Esophagus squamous epithelium (tissue), 5 donors: ENCODE results near the gene LTBP2. TPM values are rescaled to one million over a fixed set of nuclear protein-coding genes. Genes with fewer than 3 reads are reported as not detected.

Experiments used
- DNase-seq: peaks from one replicate; lab custom pipeline; 2025; lab: John Stamatoyannopoulos, UW
- H3K27ac ChIP-seq, 4 donors: fragments of 200-600 bp; sonication (generic); one replicate each; pipeline ENCODE4 v1.5.1; 2016 to 2019; ENCODE audit warnings: mild to moderate bottlenecking in 1 of 4
- H3K27me3 ChIP-seq, 4 donors: fragments of 200-600 bp; sonication (generic); 1 replicate in 3 of 4; 2 replicates in 1 of 4; pipeline versions ENCODE4 v1.5.1 to v1.6.0; 2017 to 2021; ENCODE audit warnings: antibody characterized with exemption in 1 of 4
- H3K36me3 ChIP-seq, 3 donors: fragments of 200-600 bp; sonication (generic); one replicate each; pipeline ENCODE4 v1.5.1; 2016 to 2019
- H3K4me1 ChIP-seq, 3 donors: fragments of 200-600 bp; sonication (generic); one replicate each; pipeline ENCODE4 v1.5.1; 2017 to 2019
- H3K4me3 ChIP-seq, 4 donors: fragments of 200-600 bp; sonication (generic); 1 replicate in 3 of 4; 2 replicates in 1 of 4; pipeline ENCODE4 v1.5.1; 2016 to 2019; ENCODE audit warnings: mild to moderate bottlenecking in 2 of 4, moderate library complexity in 1 of 4
- H3K9me3 ChIP-seq, 3 donors: fragments of 200-600 bp; sonication (generic); one replicate each; pipeline ENCODE4 v1.5.1; 2016 to 2019
- CTCF ChIP-seq, 6 experiments: fragments of 450-650 bp in 4 of 6; fragments of 200-600 bp in 2 of 6; sonication (generic) in 2 of 6; IDR thresholded peaks; one replicate each; pipeline ENCODE4 v1.5.1; 2016 to 2019; ENCODE audit warnings: antibody characterized with exemption in 6 of 6, mild to moderate bottlenecking in 4 of 6, moderate library complexity in 4 of 6
- POLR2A ChIP-seq, 4 donors: fragments of 450-650 bp; IDR thresholded peaks; one replicate each; pipeline ENCODE4 v1.6.1; 2017; ENCODE audit warnings: antibody characterized with exemption in 4 of 4, mild to moderate bottlenecking in 4 of 4, moderate library complexity in 3 of 4
- WGBS, 2 donors: methylation state at CpG; one replicate each; pipeline ENCODE4 v1.1.5; 2018; 5-methylcytosine and 5-hydroxymethylcytosine counted together
- intact Hi-C: fragments of 100-400 bp; cut with DNase I; formaldehyde crosslinking; loops from one replicate; pipeline ENCODE4 v1.15.0; 2022
- total RNA-seq, 4 donors: library from RNA; depleted of rRNA; stranded (reverse); fragments of >200 nt; gene quantifications; one replicate each; pipeline ENCODE4 v1.1.0, GENCODE V29; 2016
- donor health status: DM: yes; HTN: yes; CAD: no.

LTBP2 gene
- total RNA-seq, 4 donors from 2014 or later = 10.3 to 41.6 (median 17.0) TPM

GRCh38 chr14:74641601-74642391, 29.8 kb upstream of the LTBP2 start:
- 84 to 93% methylated on average over 8 to 11 of the region's 12 CpGs for WGBS, 2 donors
- Histone ChIP-seq H3K4me3 (no peak overlapping the region), H3K27ac (peak overlapping the region in 1 of 4 donors; percentile 27), H3K36me3 (no peaks in the 10 kb centered on the region), H3K9me3 (no peaks in the 10 kb centered on the region), H3K4me1 (peaks cover 0 to 41% (median 23%) of the 10 kb centered on the region in 3 donors), H3K27me3 (peaks cover 0 to 11% (median 0%) of the 10 kb centered on the region in 4 donors)
- intact Hi-C loops = no loop called here
- no peak for TF ChIP-seq CTCF (IDR thresholded peaks at IDR 0.05)
- TF ChIP-seq POLR2A (IDR thresholded peaks at IDR 0.05) = no peak
- DNase-seq = no peak

- intact Hi-C loops = no loop called here
- DNase-seq = no peak
- Histone ChIP-seq H3K27ac (peak overlapping the region in 3 of 4 donors; percentile 0 to 50 (median 33)), H3K27me3 (peaks cover 0 to 11% (median 0%) of the 10 kb centered on the region in 4 donors), H3K4me3 (no peak overlapping the region), H3K4me1 (peaks cover 0 to 32% (median 14%) of the 10 kb centered on the region in 3 donors), H3K9me3 (no peaks in the 10 kb centered on the region), H3K36me3 (no peaks in the 10 kb centered on the region)
- TF ChIP-seq POLR2A (IDR thresholded peaks at IDR 0.05) (no peak), CTCF (IDR thresholded peaks at IDR 0.05) (no peak)
- WGBS, 2 donors = 75% methylated on average over 1 of the region's 1 CpG
These were observed 26.9 kb upstream of the LTBP2 start for GRCh38 chr14:74638966-74639365.

GRCh38 chr14:74638066-74638465, 26.0 kb upstream of the LTBP2 start:
- H3K27me3 ChIP-seq = peaks cover 0 to 11% (median 0%) of the 10 kb centered on the region in 4 donors
- TF ChIP-seq CTCF (IDR thresholded peaks at IDR 0.05) = no peak
- TF ChIP-seq POLR2A (IDR thresholded peaks at IDR 0.05) = no peak
- intact Hi-C loops = no loop called here
- H3K4me1 ChIP-seq = peaks cover 0 to 32% (median 14%) of the 10 kb centered on the region in 3 donors
- 53 to 66% methylated on average over 6 of the region's 7 CpGs for WGBS, 2 donors
- no peaks in the 10 kb centered on the region for H3K36me3 ChIP-seq
- H3K27ac ChIP-seq = peak overlapping the region in 1 of 4 donors; percentile 50
- H3K9me3 ChIP-seq = no peaks in the 10 kb centered on the region
- no peak for DNase-seq
- no peak overlapping the region for H3K4me3 ChIP-seq

- Histone ChIP-seq H3K4me3 (no peak overlapping the region), H3K36me3 (no peaks in the 10 kb centered on the region), H3K4me1 (peaks cover 0 to 32% (median 14%) of the 10 kb centered on the region in 3 donors), H3K27ac (no peak overlapping the region), H3K9me3 (no peaks in the 10 kb centered on the region), H3K27me3 (peaks cover 0 to 7% (median 0%) of the 10 kb centered on the region in 4 donors)
- intact Hi-C loops = no loop called here
- no peak for DNase-seq
- WGBS, 2 donors = 58 to 90% methylated on average over 2 of the region's 3 CpGs
- TF ChIP-seq POLR2A (IDR thresholded peaks at IDR 0.05) = no peak
- no peak for TF ChIP-seq CTCF (IDR thresholded peaks at IDR 0.05)
These were observed 25.1 kb upstream of the LTBP2 start for GRCh38 chr14:74637178-74637550.

DNA sequence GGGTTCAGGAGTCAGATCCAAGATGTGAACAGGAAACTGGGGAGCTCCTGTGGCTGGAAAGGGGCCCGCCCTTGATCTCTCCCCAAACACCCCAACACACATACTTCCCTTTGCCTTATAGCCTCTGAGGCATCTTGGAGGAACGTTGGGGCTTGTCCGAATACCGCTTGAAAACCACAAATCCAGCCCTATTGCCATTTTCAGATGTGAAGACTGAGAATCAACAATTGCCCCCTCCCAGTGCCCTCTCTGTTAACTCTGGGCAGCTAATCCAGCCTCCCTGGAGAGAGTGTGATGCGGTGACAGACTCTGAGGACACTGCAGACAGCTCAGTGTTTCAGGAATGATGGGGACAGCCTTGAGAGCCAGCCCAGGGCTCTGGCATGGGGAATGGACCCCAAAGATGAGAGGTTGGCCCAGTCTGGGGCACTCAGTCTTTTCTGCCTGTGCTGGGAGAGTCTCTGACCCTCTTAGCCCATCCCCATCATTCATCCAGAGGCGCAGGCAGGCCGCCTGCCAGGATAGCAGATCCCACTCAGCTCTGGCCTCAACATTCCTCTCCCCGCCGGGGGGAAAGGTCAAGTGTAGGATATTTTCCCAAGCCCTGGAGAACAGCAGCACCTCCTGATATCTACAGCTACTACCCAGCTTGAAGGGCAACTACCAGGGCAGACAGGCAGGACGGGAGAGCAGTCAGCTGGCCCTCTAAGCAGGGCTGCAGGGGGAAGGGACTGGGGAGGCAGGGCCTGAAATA, 24.6 kb upstream of the LTBP2 start:
- 56 to 66% methylated on average over 1 to 5 of the region's 10 CpGs for WGBS, 2 donors
- no peak overlapping the region for H3K27ac ChIP-seq
- H3K27me3 ChIP-seq = peaks cover 0 to 4% (median 0%) of the 10 kb centered on the region in 4 donors
- no peaks in the 10 kb centered on the region for H3K9me3 ChIP-seq
- H3K36me3 ChIP-seq = no peaks in the 10 kb centered on the region
- TF ChIP-seq CTCF (IDR thresholded peaks at IDR 0.05) (no peak), POLR2A (IDR thresholded peaks at IDR 0.05) (no peak)
- no peak overlapping the region for H3K4me3 ChIP-seq
- DNase-seq = no peak
- intact Hi-C loops = no loop called here
- peaks cover 0 to 34% (median 14%) of the 10 kb centered on the region in 3 donors for H3K4me1 ChIP-seq
